ENCODE results near the gene OS9. TPM values are rescaled to one million over a fixed set of nuclear protein-coding genes. Genes with fewer than 3 reads are reported as not detected.

Gene OS9
- total RNA-seq, 2 donors from 2014 or later, result 167 to 213 TPM

DNA sequence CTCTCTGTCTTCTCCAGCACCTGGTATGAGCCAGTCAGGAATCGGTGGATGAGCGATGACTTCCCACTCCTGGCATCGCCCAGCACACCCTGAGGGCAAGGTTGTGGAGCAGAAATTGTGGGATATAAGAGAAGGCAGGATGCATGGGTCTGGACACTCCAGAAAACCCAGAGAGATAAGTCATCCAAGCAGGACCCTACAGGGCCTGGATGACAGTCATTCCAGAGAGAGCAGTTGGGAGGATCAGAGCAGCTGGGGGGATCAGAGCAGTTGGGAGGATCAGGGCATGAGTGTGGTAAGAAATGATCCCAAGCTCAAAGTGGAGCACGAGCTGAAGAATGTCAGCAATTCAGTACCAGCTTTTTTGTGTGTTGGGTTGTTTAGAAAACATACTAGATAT lies 40.7 kb downstream of the OS9 start:
- intact Hi-C loops (cut with DNase I), result no loop called here
- Histone ChIP-seq H3K36me3 (replicated peaks in 1 of 2; ENCODE audit: insufficient read depth in 1 of 2, low read depth in 2 of 2) (no peaks in the 10 kb centered on the region), H3K27ac (no peak overlapping the region), H3K9me3 (no peaks in the 10 kb centered on the region), H3K4me1 (peaks cover 31% of the 10 kb centered on the region), H3K4me3 (no peak overlapping the region), H3K27me3 (peaks cover 11 to 43% of the 10 kb centered on the region in 2 donors)
- ATAC-seq, result no peak
- DNase-seq, result no peak
- WGBS, 2 donors, result 74 to 76% methylated on average over 4 of the region's 4 CpGs
- TF ChIP-seq, protein P1, sequence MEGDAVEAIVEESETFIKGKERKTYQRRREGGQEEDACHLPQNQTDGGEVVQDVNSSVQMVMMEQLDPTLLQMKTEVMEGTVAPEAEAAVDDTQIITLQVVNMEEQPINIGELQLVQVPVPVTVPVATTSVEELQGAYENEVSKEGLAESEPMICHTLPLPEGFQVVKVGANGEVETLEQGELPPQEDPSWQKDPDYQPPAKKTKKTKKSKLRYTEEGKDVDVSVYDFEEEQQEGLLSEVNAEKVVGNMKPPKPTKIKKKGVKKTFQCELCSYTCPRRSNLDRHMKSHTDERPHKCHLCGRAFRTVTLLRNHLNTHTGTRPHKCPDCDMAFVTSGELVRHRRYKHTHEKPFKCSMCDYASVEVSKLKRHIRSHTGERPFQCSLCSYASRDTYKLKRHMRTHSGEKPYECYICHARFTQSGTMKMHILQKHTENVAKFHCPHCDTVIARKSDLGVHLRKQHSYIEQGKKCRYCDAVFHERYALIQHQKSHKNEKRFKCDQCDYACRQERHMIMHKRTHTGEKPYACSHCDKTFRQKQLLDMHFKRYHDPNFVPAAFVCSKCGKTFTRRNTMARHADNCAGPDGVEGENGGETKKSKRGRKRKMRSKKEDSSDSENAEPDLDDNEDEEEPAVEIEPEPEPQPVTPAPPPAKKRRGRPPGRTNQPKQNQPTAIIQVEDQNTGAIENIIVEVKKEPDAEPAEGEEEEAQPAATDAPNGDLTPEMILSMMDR (IDR thresholded peaks at IDR 0.05), result no peak
- no peak for TF ChIP-seq POLR2A (IDR thresholded peaks at IDR 0.05)

DNA sequence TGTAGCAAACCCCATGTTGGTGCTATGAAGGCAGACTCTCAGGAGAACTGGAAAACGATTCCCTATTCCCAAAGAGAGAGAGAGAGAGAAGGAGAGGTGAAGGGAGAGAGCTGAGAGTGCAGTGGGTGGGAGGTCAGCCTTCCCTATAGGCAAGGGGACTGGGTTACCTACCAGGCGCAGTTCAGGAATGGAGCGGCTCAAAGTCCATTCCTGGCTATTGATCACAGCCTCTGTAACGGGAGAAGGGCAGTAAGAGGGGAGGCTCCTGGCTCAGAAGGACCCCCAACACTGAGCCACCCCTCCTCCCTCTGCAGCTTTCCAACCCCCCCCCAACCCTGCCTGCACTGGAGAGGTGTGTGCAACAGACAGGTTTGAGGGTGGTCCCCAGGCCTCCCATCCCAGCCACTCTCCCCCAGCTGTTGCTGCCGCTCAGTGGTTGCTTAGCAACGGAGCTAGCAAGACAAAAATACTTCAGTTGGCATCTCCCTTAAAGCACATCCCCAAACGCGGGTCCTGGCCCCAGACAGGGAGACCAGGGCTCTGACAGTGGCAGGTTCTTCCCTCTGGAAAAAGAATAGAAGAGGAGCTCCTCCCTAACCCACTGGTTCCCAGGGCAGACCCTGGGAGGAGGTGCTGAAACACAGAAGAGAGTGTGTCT lies 41.4 kb downstream of the OS9 start:
- WGBS, 2 donors, result 1 to 19% methylated on average over 7 to 8 of the region's 8 CpGs
- peaks cover 11 to 48% of the 10 kb centered on the region in 2 donors for H3K27me3 ChIP-seq
- H3K4me3 ChIP-seq, result no peak overlapping the region
- no peak for TF ChIP-seq POLR2A (IDR thresholded peaks at IDR 0.05)
- TF ChIP-seq, protein P1 (IDR thresholded peaks at IDR 0.05), result no peak
- H3K9me3 ChIP-seq, result no peaks in the 10 kb centered on the region
- no peak overlapping the region for H3K27ac ChIP-seq
- intact Hi-C loops (cut with DNase I), result no loop called here
- H3K36me3 ChIP-seq (replicated peaks in 1 of 2; ENCODE audit: insufficient read depth in 1 of 2, low read depth in 2 of 2), result no peaks in the 10 kb centered on the region
- no peak for DNase-seq
- no peak for ATAC-seq
- peaks cover 31% of the 10 kb centered on the region for H3K4me1 ChIP-seq

DNA sequence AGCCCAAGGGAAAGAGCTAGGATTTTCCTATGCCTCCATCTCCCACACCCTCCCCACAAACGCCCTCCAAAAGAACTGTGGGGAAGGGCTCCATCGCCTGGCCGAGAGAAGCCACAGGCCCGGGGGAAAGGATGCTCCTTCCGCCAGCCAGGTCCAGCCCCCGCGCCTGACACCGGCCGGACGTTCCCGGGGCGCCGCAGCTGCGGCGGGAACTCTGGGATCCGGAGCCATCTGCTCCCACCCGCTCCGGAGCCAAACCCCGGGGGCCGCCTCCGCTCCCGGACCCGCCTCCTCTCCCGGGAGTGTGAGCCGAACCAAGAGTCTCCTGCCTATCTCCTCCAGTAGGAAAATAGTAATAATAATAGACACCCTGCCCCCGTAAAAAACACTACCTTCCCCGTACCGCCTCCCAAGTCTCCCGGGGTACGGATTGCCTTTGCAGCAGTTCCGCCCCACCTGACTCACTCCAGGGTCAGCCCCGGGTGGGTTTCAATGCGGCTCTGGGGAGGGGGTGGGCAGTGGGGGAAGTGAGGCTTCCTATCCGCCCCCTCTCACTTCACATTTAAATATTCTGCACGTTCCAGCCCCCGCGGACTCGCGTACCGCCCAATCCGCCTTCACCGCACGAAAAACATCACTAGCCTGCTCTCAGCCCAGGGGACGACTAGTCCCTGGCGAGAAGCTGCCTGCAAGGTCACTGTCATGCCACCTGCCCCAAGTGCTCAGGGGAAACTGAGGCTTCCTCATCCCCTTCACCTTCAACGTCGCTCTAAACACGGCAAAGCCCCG lies 42.2 kb downstream of the OS9 start:
- H3K4me1 ChIP-seq, result peaks cover 31% of the 10 kb centered on the region
- 17 to 18% methylated on average over 24 to 45 of the region's 49 CpGs for WGBS, 2 donors
- no peak overlapping the region for H3K27ac ChIP-seq
- H3K9me3 ChIP-seq, result no peaks in the 10 kb centered on the region
- peak in 1 of 4 donors; percentile 25 for DNase-seq
- peak; percentile 19 for ATAC-seq
- H3K27me3 ChIP-seq, result peaks cover 11 to 48% of the 10 kb centered on the region in 2 donors
- intact Hi-C loops (cut with DNase I), result no loop called here
- no peak overlapping the region for H3K4me3 ChIP-seq
- H3K36me3 ChIP-seq (replicated peaks in 1 of 2; ENCODE audit: insufficient read depth in 1 of 2, low read depth in 2 of 2), result no peaks in the 10 kb centered on the region
- no peak for TF ChIP-seq POLR2A (IDR thresholded peaks at IDR 0.05)
- TF ChIP-seq, protein P1 (IDR thresholded peaks at IDR 0.05), result peak in 1 of 7 experiments; percentile 11

DNA sequence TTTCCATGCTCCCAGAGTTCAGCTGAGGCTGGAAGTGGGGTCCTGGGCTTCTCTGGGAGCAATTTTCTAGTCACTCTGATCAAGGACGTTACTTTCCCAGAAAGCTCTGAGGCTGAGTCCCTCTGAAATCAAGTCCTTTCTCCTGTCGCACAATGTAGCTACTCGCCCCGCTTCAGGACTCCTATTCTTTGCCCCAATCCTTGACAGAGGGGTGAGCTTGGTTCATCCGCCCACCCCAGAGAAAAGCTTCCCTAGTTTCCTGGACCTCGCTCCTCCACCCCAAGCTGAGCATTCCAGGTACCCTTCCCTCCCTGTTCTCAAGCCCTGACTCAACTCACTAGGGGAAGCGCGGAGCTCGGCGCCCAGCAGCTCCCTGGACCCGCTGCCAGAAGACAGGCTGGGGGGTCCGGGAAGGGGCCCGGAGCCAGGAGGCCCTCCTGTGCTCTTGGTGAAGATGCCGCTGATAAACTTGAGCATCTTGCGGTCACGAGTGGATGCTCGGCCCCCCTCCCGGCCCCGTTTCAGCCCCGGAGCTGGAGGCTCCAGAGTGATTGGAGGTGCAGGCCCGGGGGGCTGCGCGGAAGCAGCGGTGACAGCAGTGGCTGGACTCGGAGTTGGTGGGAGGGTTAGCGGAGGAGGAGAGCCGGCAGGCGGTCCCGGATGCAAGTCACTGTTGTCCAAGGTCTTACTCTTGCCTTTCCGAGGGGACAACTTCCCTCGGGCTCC lies 43.0 kb downstream of the OS9 start:
- Histone ChIP-seq H3K4me1 (peaks cover 31% of the 10 kb centered on the region), H3K27ac (no peak overlapping the region), H3K4me3 (no peak overlapping the region), H3K36me3 (replicated peaks in 1 of 2; ENCODE audit: insufficient read depth in 1 of 2, low read depth in 2 of 2) (no peaks in the 10 kb centered on the region), H3K9me3 (no peaks in the 10 kb centered on the region), H3K27me3 (peaks cover 11 to 48% of the 10 kb centered on the region in 2 donors)
- intact Hi-C loops (cut with DNase I), result no loop called here
- 17 to 19% methylated on average over 23 to 31 of the region's 31 CpGs for WGBS, 2 donors
- DNase-seq, result no peak
- no peak for TF ChIP-seq POLR2A (IDR thresholded peaks at IDR 0.05)
- TF ChIP-seq, protein P1 (IDR thresholded peaks at IDR 0.05), result no peak
- ATAC-seq, result no peak

Measured in body of pancreas (tissue), 4 donors.